Amygdala (tissue), 56 donors: ENCODE measurements around the gene PLEKHN1.
"Not testable (repeated sequence)": the region's sequence is repeated elsewhere in the genome, so short reads cannot be mapped to it uniquely, and the experiment has no call there.

Experiments used
- DNase-seq, 56 donors: peaks; one replicate each; lab custom pipeline; 2025; lab: John Stamatoyannopoulos, UW

Gene PLEKHN1

GRCh38 chr1:1003618-1004419, 37.5 kb downstream of the PLEKHN1 start:
- DNase-seq = no peak

GRCh38 chr1:1004420-1004779, 38.1 kb downstream of the PLEKHN1 start:
- no peak for DNase-seq

DNA sequence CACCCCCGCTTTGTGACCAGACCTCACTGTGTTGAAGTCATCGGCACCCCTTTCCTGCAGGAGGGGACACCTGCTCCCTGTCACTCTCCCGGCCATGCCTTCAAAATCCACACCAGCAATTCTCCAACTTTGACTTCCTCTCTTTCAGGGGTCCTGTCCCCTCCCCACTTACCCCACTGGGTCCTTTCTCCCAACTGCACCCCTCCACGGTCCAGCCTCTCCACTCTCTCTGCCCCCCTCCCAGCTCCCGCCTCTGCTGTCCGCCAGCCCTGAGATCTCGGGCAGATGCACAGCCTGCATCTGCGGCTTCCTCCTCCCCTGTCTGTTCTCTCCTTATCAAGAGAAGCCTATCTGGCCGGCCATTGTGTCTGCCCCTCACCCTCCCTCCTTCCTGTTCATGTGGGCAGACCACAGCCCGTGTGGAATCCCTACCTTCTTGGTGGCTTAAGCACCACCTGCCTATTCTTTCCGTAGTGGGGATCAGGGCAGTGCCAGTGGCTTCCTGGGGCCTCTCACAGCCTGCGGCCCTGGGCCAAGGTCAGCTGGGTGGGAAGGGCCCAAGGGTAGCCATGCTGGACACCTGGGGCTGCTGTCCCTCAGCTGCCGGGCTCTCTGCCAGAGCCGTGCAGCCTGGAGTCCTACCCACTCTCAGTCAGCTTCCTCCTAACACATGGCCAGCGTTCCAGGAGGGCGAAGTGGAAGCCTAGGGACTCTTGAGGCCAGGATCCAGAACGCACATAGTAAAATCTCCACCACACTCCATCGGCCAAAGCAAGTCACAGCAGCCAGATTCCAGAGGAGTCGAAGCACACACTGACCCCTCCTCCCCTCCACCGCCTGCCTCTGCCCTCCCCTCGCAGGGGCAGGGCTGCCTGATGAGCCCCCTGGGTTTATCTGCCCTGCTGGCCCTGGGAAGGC, 38.8 kb downstream of the PLEKHN1 start:
- no peak for DNase-seq

GRCh38 chr1:1005774-1006304, 39.6 kb downstream of the PLEKHN1 start:
- no peak for DNase-seq

DNA sequence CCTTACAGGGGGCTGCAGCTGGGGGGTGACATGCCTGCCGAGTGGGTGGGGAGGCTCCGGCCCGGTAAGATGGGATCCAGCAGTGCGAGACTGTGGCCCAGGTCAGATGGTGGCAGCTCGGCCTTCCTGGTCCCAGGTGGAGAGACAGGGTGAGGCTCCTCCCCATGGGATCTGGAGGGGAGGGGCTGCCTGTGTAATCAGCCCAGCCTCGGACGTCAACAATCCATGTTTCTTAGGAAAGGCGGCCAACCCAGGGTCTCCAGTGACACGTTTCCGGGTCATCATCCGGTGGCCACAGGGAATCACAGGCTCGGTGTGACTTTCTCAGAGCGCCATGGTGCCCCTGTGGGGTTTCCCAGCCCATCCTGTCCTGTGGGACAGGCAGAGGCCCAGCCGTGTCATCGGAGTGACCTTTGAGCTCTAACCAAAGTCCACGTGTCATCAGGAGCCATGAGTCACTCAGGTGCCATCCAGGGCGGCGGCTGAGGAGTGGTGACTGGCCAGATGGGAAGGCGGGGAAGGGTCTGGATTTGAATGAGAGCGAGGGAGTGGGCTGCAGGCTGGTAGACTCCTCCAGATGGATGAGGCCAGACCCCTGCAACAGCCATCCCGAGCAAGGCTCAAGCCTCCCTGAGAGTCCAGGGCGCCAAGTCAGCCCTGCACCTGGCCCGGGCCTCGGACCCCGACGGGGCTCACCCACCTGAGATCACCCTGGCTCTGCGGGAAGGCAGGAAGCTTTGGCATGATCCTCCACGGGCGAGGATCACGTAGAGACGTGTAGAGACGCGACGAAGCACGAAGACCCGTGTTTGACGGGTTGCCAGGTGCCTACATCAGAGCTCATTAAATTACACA, 40.2 kb downstream of the PLEKHN1 start:
- DNase-seq = no peak

DNA sequence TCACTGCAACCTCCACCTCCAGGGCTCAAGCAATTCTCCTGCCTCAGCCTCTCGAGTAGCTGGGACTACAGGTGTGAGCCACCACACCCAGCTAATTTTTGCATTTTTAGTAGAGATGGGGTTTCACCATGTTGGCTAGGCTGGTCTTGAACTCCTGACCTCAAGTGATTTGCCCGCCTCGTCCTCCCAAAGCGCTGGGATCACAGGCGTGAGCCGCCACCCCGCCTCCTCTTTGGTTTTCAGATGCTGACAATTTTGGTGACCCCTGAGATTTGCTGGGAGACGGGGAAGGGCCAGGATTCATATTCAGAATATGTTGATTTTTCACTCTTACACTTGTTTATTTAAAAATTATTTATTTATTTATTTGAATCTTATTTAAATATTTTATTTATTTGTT, 43.8 kb downstream of the PLEKHN1 start:
- not testable (repeated sequence) for DNase-seq

- DNase-seq = no peak
Observed at GRCh38 chr1:1011396-1011949, 45.2 kb downstream of the PLEKHN1 start.

- not testable (repeated sequence) for DNase-seq
Observed at GRCh38 chr1:1012736-1013104, 46.4 kb downstream of the PLEKHN1 start.

- DNase-seq = peak in 54 of 56 donors; percentile 29 to 91 (median 69)
Observed at GRCh38 chr1:1013105-1013921, 47.0 kb downstream of the PLEKHN1 start, which contains the start of gene ISG15. ISG15 (plus strand) TSS chr1:1013497; CDS start chr1:1013574, 77 bp downstream.

DNA sequence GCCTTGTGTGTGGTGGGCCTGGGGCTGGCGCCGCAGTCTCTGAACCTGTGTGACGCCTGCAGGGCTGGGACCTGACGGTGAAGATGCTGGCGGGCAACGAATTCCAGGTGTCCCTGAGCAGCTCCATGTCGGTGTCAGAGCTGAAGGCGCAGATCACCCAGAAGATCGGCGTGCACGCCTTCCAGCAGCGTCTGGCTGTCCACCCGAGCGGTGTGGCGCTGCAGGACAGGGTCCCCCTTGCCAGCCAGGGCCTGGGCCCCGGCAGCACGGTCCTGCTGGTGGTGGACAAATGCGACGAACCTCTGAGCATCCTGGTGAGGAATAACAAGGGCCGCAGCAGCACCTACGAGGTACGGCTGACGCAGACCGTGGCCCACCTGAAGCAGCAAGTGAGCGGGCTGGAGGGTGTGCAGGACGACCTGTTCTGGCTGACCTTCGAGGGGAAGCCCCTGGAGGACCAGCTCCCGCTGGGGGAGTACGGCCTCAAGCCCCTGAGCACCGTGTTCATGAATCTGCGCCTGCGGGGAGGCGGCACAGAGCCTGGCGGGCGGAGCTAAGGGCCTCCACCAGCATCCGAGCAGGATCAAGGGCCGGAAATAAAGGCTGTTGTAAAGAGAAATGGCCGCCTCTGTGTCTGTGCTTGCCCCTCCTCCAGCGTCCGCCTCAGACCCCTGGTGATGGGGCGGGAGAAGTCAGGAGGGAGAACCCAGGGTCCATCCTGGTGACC, 47.8 kb downstream of the PLEKHN1 start:
- DNase-seq = no peak

GRCh38 chr1:1014799-1015681, 48.8 kb downstream of the PLEKHN1 start:
- no peak for DNase-seq

DNA sequence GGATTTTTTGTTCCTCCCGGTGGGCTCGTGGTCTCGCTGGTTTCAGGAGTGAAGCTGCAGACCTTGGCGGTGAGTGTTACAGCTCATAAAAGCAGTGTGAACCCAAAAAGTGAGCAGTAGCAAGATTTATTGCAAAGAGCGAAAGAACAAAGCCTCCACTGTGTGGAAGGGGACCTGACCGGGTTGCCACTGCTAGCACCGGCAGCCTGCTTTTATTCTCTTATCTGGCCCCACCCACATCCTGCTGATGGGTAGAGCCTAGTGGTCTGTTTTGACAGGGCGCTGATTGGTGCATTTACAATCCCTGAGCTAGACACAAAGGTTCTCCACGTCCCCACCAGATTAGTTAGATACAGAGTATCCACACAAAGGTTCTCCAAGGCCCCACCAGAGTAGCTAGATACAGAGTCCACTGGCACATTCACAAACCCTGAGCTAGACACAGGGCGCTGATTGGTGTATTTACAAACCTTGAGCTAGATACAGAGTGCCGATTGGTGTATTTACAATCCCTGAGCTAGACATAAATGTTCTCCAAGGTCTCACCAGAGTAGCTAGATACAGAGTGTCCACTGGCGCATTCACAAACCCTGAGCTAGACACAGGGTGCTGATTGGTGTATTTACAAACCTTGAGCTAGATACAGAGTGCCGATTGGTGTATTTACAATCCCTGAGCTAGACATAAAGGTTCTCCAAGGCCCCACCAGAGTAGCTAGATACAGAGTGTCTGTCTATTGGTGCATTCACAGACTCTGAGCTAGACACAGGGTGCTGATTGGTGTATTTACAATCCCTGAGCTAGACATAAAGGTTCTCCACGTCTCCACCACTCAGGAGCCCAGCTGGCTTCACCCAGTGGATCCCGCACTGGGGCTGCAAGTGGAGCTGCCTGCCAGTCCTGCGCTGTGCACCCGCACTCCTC, 51.4 kb downstream of the PLEKHN1 start:
- not testable (repeated sequence) for DNase-seq

- not testable (repeated sequence) for DNase-seq
Observed at GRCh38 chr1:1018321-1018685, 52.0 kb downstream of the PLEKHN1 start.

DNA sequence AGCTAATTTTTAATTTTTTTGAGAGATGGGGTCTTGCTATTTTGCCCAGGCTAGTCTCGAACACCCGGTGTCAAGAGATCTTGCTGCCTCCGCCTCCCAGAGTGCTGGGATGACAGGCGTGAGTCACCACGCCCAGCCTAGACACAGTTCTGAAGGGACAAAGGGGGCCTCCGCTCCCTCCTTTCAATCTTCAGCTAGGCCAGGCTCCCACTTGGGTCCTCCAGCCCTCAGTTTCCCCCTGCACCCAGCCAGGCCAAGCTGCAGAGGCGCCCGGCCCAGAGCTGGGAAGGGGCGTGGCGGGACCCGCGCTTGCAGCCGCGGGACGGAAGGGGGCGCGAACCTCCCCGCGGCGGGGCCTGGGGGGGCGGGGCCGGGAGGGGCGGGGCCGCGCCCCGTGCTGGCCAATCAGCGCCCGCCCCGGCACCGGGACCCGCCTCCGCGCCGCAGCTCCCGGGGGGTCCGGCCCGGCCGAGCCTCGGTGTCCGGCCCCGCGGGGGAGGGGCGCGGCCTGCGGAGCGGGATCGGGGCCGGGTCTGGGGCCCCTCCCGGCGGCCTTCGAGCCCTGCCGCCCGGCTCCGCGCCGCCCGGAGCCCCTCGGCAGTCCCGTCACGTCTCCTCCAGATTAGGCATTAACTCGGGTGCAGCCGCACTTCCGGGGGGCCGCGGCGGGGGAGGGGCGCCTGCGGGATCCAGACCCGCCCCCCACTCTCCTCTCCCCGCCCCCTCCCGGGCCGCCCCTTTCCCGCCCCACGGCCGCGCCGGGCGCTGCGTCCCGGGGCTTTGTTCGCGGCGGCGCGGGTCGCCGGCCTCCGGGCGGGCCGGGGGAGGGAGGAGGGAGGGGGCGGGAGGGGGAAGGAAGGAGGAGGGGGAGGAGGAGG, 53.1 kb downstream of the PLEKHN1 start:
- peak in 49 of 56 donors; percentile 34 to 90 (median 72) for DNase-seq

DNA sequence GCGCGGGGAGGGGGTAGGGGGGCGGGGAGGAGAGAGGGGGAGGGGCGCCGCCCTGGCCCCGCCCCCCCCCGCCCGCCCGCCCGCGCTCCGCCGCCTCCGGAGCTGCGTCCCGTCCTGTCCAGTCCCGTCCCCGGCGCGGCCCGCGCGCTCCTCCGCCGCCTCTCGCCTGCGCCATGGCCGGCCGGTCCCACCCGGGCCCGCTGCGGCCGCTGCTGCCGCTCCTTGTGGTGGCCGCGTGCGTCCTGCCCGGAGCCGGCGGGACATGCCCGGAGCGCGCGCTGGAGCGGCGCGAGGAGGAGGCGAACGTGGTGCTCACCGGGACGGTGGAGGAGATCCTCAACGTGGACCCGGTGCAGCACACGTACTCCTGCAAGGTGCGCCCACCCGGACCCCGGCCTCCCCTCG, 53.7 kb downstream of the PLEKHN1 start, which contains the start of gene AGRN:
AGRN (plus strand) TSS at position 121 of the 405 bp plus-strand sequence; CDS start at position 174, 53 bp downstream.
- peak in 15 of 56 donors; percentile 45 to 74 (median 63) for DNase-seq
